NCI-H1105 (cell line): ENCODE data around the gene DKK3.
"Not testable (repeated sequence)": the region's sequence is repeated elsewhere in the genome, so short reads cannot be mapped to it uniquely, and the experiment has no call there.

Experiments used
- DNase-seq: peaks from one replicate; lab custom pipeline; 2025; lab: John Stamatoyannopoulos, UW

The DKK3 gene

DNA sequence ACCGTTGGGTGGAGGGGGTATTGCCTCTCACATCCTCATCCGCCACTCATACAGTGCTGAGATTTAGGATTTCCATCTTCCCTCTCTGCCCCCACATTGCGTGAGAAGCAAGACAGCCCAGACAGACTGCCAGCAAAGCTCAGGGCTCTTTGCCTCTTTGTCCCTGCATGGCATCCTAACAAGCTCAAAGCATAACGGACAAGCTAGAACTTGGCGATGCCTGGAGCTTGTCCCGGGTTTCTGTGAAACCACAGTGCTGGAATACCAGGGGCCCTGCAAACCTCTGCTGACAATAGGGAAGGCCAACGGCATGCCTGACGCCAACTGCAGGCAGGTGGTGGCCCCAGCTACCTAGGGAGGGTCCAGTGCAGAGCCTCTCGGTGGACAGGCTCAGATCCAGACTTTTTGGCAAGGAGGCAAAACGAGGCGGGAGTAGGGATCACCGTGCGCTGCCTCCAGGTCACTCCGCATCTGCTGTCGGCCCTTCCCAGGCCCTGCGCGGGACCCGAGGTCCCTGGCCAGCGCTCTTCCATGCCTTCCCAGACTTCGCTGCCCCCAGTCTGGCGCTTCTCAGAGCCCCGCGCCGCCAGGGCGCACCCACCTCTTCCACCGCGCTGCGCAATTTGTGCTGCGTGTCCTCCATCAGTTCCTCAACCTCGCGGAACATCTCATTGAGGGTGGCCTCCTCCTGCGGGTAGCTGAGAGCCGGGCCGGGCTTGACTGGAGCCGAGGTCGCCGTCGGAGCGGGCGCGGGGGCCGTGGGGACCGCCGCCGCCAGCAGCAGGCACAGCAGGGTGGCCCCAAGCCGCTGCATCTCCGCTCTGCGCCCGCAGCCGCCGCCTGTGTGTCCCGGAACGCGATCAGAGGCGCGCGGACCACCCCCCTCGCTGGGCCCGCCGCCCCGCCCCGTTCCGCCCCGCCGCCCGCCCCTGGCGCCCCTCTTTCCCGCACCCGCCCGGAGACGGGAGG lies at the start of gene DKK3:
TSS of gene DKK3 (minus strand) at position 858 of the 969 bp plus-strand sequence. CDS start at position 814, 44 bp downstream.
- DNase-seq = peak; percentile 27

GRCh38 chr11:12057299-12057980 lies 49.0 kb upstream of the DKK3 start:
- no peak for DNase-seq

DNA sequence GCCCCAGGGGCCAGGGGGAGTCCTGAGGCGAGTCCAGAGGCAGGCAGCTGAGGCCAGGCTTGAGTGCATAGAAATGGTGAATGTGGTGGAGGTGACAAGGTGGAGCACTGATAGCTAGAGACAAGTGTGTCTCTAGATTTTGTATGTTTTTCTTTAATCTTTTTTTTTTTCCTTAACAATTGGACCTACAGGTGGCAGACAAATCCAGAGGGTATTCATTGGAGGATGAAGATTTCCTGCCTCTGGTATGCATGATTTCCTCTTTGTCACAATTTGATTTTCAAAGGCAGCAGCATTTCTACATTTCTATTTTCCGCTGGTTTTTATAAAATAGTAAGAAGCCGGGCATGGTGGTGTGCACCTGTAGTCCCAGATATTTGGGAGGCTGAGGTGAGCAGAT lies 47.7 kb upstream of the DKK3 start:
- DNase-seq = no peak

DNA sequence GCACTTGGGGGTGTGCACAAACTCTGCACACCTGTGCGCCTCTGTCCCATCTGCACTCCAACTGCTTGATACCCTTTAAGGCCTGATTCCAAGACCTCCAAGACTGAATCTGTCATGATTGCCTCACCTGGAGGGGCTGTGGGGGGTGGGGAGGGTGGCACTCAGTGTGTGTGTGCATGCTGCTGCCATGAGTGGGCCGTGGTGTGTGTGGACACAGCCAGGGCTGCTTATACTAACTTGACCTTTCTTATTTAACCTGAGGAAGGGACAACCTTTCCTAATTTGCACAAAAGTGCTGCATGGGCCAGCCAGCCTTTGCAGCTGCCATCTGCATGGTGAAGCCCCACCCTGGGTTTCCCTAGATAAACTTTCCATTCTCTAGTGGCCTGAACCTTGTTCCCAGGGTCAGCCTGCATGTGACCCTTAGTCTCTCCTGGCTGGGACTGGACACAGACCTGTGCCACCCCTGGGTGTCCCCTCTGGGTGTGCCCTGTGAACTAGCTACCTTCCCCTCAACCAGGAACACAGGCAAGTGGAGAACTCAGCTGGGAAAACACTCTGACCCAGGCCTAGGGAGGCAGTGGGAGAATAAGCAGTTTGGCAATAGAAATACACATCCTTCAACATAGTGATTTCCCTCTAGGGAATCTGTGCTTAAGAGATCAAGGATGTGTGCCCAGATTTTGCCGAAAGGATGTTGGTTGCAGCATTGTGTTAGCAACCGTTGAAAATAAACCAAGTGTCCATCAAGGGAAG lies 45.4 kb upstream of the DKK3 start:
- no peak for DNase-seq

DNA sequence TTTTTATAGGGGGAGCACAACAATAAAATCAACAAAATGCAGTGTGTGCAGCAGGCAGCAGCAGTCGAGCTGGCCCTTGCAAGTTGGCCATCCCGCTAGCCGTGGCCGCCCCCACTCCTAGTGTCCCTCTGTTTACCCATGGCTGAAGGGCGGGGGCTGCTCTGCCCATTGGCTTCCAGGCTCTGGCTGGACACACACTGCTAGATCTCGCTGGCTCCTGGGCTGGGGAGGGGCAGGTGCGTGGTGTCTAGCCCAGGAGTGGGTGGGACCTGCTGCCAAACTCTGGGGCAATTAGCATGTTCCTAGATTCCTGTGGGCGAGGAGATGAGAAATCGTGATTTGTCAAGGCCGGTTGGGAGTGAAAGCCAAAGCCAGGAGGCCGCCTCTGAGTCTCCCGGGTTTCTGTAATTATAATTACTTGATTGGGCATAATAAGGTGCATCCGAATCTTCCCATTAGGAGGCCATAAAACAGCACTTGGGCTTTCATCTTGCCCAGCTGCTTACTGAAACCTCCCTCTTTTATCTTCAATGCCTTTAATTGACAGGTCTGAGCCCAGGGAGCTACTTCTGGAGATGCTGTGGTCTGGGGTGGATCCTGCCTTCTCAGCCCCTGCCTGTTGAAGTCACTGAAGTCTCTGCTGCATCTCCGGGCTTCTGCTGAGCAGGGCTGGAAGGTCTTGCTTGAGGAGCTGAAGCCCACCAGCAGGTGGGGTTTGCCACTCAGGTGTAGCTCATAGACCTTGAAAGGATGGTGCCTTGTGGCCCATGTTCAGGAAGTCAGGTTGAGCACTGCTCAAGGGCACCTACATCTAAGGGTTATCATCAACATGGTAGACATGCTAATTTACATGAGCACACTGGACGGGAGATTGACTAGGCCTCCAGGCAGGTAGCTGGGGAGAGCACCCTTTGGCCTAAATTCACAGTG lies 44.5 kb upstream of the DKK3 start:
- DNase-seq = peak; percentile 49

DNA sequence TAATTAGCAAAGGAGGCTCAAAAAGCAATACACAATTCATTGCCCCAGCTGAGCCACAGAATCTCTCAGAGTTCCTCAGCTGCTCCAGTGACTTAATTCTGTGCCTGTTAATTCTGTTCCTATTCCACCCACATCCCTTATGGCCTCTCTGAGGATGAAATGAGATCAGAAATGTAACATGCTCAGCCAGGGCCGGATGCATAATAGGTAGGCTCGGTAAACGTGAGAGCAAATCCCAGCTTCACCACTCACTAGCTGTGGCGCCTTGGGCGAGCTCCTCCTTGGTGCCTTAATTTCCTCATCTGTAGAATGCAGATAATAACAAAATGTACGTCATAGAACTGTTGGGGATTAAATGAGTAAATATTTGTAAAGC lies 42.8 kb upstream of the DKK3 start:
- no peak for DNase-seq

GRCh38 chr11:12050470-12051286 lies 42.3 kb upstream of the DKK3 start:
- no peak for DNase-seq

GRCh38 chr11:12048936-12049790 lies 40.7 kb upstream of the DKK3 start:
- no peak for DNase-seq

GRCh38 chr11:12046636-12047236 lies 38.3 kb upstream of the DKK3 start:
- no peak for DNase-seq

DNA sequence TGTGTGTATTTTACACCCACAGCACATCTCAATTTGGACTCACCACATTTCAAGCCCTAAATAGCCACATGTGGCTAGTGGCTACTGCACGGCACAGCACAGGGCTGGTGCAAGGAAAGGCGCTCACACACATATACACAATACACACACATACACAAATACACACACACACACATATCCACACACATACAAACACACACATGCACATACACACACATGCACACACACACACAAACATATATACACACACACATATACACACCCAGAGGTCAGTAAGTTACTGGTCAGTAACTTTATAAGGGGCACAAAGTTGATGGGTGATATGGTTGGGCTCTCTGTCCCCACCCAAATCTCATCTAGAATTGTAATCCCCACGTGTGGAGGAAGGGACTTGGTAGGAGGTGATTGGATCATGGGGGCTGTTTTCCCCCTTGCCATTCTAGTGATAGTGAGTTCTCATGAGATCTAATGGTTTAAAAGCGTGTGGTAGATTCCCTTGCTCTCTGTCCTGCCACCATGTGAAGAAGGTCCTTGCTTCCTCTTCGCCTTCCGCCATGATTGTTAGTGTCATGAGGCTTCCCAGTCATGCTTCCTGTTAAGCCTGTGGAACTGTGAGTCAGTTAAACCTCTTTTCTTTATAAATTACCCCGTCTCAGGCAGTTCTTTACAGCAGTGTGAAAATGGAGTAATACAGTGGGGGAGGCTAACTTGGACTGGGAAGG lies 37.6 kb upstream of the DKK3 start:
- DNase-seq = no peak

- DNase-seq = no peak
Observed at GRCh38 chr11:12044799-12045198, 36.4 kb upstream of the DKK3 start.

GRCh38 chr11:12043959-12044791 lies 35.7 kb upstream of the DKK3 start:
- DNase-seq = peak; percentile 69

GRCh38 chr11:12043221-12043620 lies 34.8 kb upstream of the DKK3 start:
- no peak for DNase-seq

GRCh38 chr11:12042215-12042676 lies 33.8 kb upstream of the DKK3 start:
- DNase-seq = no peak

- DNase-seq = not testable (repeated sequence)
Observed at GRCh38 chr11:12040719-12041118, 32.3 kb upstream of the DKK3 start.

DNA sequence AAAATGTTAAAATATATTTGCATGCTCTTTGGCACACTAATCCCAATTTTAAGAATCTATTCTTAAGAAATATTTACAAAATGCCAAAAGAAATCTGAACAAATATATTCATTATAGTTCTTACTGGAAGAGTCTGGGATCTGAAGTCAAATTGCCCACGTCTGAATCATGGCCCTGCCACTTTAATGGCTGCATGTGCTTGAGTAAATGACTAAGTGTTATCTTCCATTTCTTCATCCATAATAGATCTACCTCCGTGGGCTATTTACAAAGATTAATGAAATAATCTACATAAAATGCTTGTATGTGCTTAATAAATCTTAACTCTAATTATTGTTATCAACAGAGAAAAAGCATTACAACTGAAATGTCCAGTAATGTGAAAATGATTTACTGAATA lies 24.5 kb upstream of the DKK3 start:
- no peak for DNase-seq

- DNase-seq = no peak
Observed at GRCh38 chr11:12031856-12032544, 23.6 kb upstream of the DKK3 start.
